ENCODE measurements around the gene DUSP22.

Gene DUSP22

GRCh38 chr6:307874-308273, 15.6 kb downstream of the DUSP22 start:
- Histone ChIP-seq H3K4me1 (ENCODE audit: insufficient read depth, low read length) (no peaks in the 10 kb centered on the region), H3K9me3 (ENCODE audit: insufficient read depth, low read depth, low read length) (no peaks in the 10 kb centered on the region), H3K27ac (ENCODE audit: low read length) (no peak overlapping the region), H3K36me3 (ENCODE audit: insufficient read depth, low read depth, low read length) (no peaks in the 10 kb centered on the region), H3K27me3 (ENCODE audit: insufficient read depth, low read length) (no peaks in the 10 kb centered on the region), H3K4me3 (ENCODE audit: low read length) (no peak overlapping the region), H3K9ac (ENCODE audit: low read depth, low read length) (no peak overlapping the region)

- Histone ChIP-seq H3K4me1 (ENCODE audit: insufficient read depth, low read length) (no peaks in the 10 kb centered on the region), H3K27ac (ENCODE audit: low read length) (no peak overlapping the region), H3K9ac (ENCODE audit: low read depth, low read length) (no peak overlapping the region), H3K36me3 (ENCODE audit: insufficient read depth, low read depth, low read length) (no peaks in the 10 kb centered on the region), H3K27me3 (ENCODE audit: insufficient read depth, low read length) (no peaks in the 10 kb centered on the region), H3K9me3 (ENCODE audit: insufficient read depth, low read depth, low read length) (no peaks in the 10 kb centered on the region), H3K4me3 (ENCODE audit: low read length) (no peak overlapping the region)
These were observed 16.0 kb downstream of the DUSP22 start for GRCh38 chr6:308307-308706.

- no peaks in the 10 kb centered on the region for H3K4me1 ChIP-seq (ENCODE audit: insufficient read depth, low read length)
- no peak overlapping the region for H3K9ac ChIP-seq (ENCODE audit: low read depth, low read length)
- H3K27ac ChIP-seq (ENCODE audit: low read length): no peak overlapping the region
- H3K36me3 ChIP-seq (ENCODE audit: insufficient read depth, low read depth, low read length): no peaks in the 10 kb centered on the region
- H3K9me3 ChIP-seq (ENCODE audit: insufficient read depth, low read depth, low read length): no peaks in the 10 kb centered on the region
- no peak overlapping the region for H3K4me3 ChIP-seq (ENCODE audit: low read length)
- no peaks in the 10 kb centered on the region for H3K27me3 ChIP-seq (ENCODE audit: insufficient read depth, low read length)
These were observed 16.5 kb downstream of the DUSP22 start for GRCh38 chr6:308768-309167.

GRCh38 chr6:309947-310346, 17.7 kb downstream of the DUSP22 start:
- no peaks in the 10 kb centered on the region for H3K9me3 ChIP-seq (ENCODE audit: insufficient read depth, low read depth, low read length)
- H3K9ac ChIP-seq (ENCODE audit: low read depth, low read length): no peak overlapping the region
- no peaks in the 10 kb centered on the region for H3K27me3 ChIP-seq (ENCODE audit: insufficient read depth, low read length)
- H3K4me1 ChIP-seq (ENCODE audit: insufficient read depth, low read length): no peaks in the 10 kb centered on the region
- H3K4me3 ChIP-seq (ENCODE audit: low read length): no peak overlapping the region
- H3K27ac ChIP-seq (ENCODE audit: low read length): no peak overlapping the region
- no peaks in the 10 kb centered on the region for H3K36me3 ChIP-seq (ENCODE audit: insufficient read depth, low read depth, low read length)

GRCh38 chr6:310671-311070, 18.4 kb downstream of the DUSP22 start:
- Histone ChIP-seq H3K9me3 (ENCODE audit: insufficient read depth, low read depth, low read length) (no peaks in the 10 kb centered on the region), H3K27me3 (ENCODE audit: insufficient read depth, low read length) (no peaks in the 10 kb centered on the region)

GRCh38 chr6:311679-312220, 19.5 kb downstream of the DUSP22 start:
- Histone ChIP-seq H3K9ac (ENCODE audit: low read depth, low read length) (no peak overlapping the region), H3K9me3 (ENCODE audit: insufficient read depth, low read depth, low read length) (no peaks in the 10 kb centered on the region), H3K27ac (ENCODE audit: low read length) (no peak overlapping the region), H3K4me1 (ENCODE audit: insufficient read depth, low read length) (no peaks in the 10 kb centered on the region), H3K27me3 (ENCODE audit: insufficient read depth, low read length) (no peaks in the 10 kb centered on the region), H3K4me3 (ENCODE audit: low read length) (no peak overlapping the region), H3K36me3 (ENCODE audit: insufficient read depth, low read depth, low read length) (no peaks in the 10 kb centered on the region)

More at GRCh38 chr6:310671-311070, 18.4 kb downstream of the DUSP22 start:
- Histone ChIP-seq H3K4me3 (ENCODE audit: low read length) (no peak overlapping the region), H3K27ac (ENCODE audit: low read length) (no peak overlapping the region), H3K4me1 (ENCODE audit: insufficient read depth, low read length) (no peaks in the 10 kb centered on the region), H3K9ac (ENCODE audit: low read depth, low read length) (no peak overlapping the region), H3K36me3 (ENCODE audit: insufficient read depth, low read depth, low read length) (no peaks in the 10 kb centered on the region)

GRCh38 chr6:313087-313486, 20.8 kb downstream of the DUSP22 start:
- no peak overlapping the region for H3K9ac ChIP-seq (ENCODE audit: low read depth, low read length)
- H3K27ac ChIP-seq (ENCODE audit: low read length): no peak overlapping the region
- H3K36me3 ChIP-seq (ENCODE audit: insufficient read depth, low read depth, low read length): no peaks in the 10 kb centered on the region
- H3K4me3 ChIP-seq (ENCODE audit: low read length): no peak overlapping the region
- H3K4me1 ChIP-seq (ENCODE audit: insufficient read depth, low read length): no peaks in the 10 kb centered on the region
- no peaks in the 10 kb centered on the region for H3K9me3 ChIP-seq (ENCODE audit: insufficient read depth, low read depth, low read length)
- no peaks in the 10 kb centered on the region for H3K27me3 ChIP-seq (ENCODE audit: insufficient read depth, low read length)

- Histone ChIP-seq H3K9me3 (ENCODE audit: insufficient read depth, low read depth, low read length) (no peaks in the 10 kb centered on the region), H3K27ac (ENCODE audit: low read length) (no peak overlapping the region), H3K4me3 (ENCODE audit: low read length) (no peak overlapping the region), H3K4me1 (ENCODE audit: insufficient read depth, low read length) (no peaks in the 10 kb centered on the region), H3K9ac (ENCODE audit: low read depth, low read length) (no peak overlapping the region), H3K27me3 (ENCODE audit: insufficient read depth, low read length) (no peaks in the 10 kb centered on the region), H3K36me3 (ENCODE audit: insufficient read depth, low read depth, low read length) (no peaks in the 10 kb centered on the region)
These were observed 21.6 kb downstream of the DUSP22 start for GRCh38 chr6:313917-314316.

- H3K27me3 ChIP-seq (ENCODE audit: insufficient read depth, low read length): no peaks in the 10 kb centered on the region
- no peaks in the 10 kb centered on the region for H3K9me3 ChIP-seq (ENCODE audit: insufficient read depth, low read depth, low read length)
- H3K4me1 ChIP-seq (ENCODE audit: insufficient read depth, low read length): no peaks in the 10 kb centered on the region
- H3K4me3 ChIP-seq (ENCODE audit: low read length): no peak overlapping the region
- H3K27ac ChIP-seq (ENCODE audit: low read length): no peak overlapping the region
- H3K9ac ChIP-seq (ENCODE audit: low read depth, low read length): no peak overlapping the region
- no peaks in the 10 kb centered on the region for H3K36me3 ChIP-seq (ENCODE audit: insufficient read depth, low read depth, low read length)
These were observed 22.1 kb downstream of the DUSP22 start for GRCh38 chr6:314377-314776.

GRCh38 chr6:315226-315625, 22.9 kb downstream of the DUSP22 start:
- Histone ChIP-seq H3K27ac (ENCODE audit: low read length) (no peak overlapping the region), H3K9me3 (ENCODE audit: insufficient read depth, low read depth, low read length) (no peaks in the 10 kb centered on the region), H3K4me1 (ENCODE audit: insufficient read depth, low read length) (no peaks in the 10 kb centered on the region), H3K36me3 (ENCODE audit: insufficient read depth, low read depth, low read length) (no peaks in the 10 kb centered on the region), H3K27me3 (ENCODE audit: insufficient read depth, low read length) (no peaks in the 10 kb centered on the region), H3K4me3 (ENCODE audit: low read length) (no peak overlapping the region), H3K9ac (ENCODE audit: low read depth, low read length) (no peak overlapping the region)

- H3K9ac ChIP-seq (ENCODE audit: low read depth, low read length): no peak overlapping the region
- no peaks in the 10 kb centered on the region for H3K4me1 ChIP-seq (ENCODE audit: insufficient read depth, low read length)
- no peak overlapping the region for H3K4me3 ChIP-seq (ENCODE audit: low read length)
- H3K36me3 ChIP-seq (ENCODE audit: insufficient read depth, low read depth, low read length): no peaks in the 10 kb centered on the region
- no peak overlapping the region for H3K27ac ChIP-seq (ENCODE audit: low read length)
- H3K27me3 ChIP-seq (ENCODE audit: insufficient read depth, low read length): no peaks in the 10 kb centered on the region
- no peaks in the 10 kb centered on the region for H3K9me3 ChIP-seq (ENCODE audit: insufficient read depth, low read depth, low read length)
These were observed 23.9 kb downstream of the DUSP22 start for GRCh38 chr6:315921-316752.

GRCh38 chr6:316753-317038, 24.4 kb downstream of the DUSP22 start:
- no peaks in the 10 kb centered on the region for H3K9me3 ChIP-seq (ENCODE audit: insufficient read depth, low read depth, low read length)
- H3K27me3 ChIP-seq (ENCODE audit: insufficient read depth, low read length): no peaks in the 10 kb centered on the region
- H3K36me3 ChIP-seq (ENCODE audit: insufficient read depth, low read depth, low read length): no peaks in the 10 kb centered on the region
- no peak overlapping the region for H3K4me3 ChIP-seq (ENCODE audit: low read length)
- no peak overlapping the region for H3K27ac ChIP-seq (ENCODE audit: low read length)
- no peaks in the 10 kb centered on the region for H3K4me1 ChIP-seq (ENCODE audit: insufficient read depth, low read length)
- H3K9ac ChIP-seq (ENCODE audit: low read depth, low read length): no peak overlapping the region
